Activated T-cell treated with anti-CD3 and anti-CD28 coated beads, Interleukin-2, amount 50 U/mL, for 4 hours (primary cell): ENCODE measurements around the gene CA5A. TPM values are rescaled to one million over a fixed set of nuclear protein-coding genes. Genes with fewer than 3 reads are reported as not detected.

ENCODE experiments used
- ATAC-seq, 2 donors: fragments of 200-7000 bp; cut with Tn5 transposase; one replicate each; pipeline ENCODE4 v1.10.0; 2021
- DNase-seq: peaks from one replicate; pipeline ENCODE4 v3.0.0-alpha.2; 2020
- H3K27me3 Mint-ChIP-seq: one replicate; pipeline ENCODE4 v1.8.0; 2021; ENCODE audit warnings: low read depth, mixed read lengths
- H3K36me3 Mint-ChIP-seq: one replicate; pipeline ENCODE4 v1.8.0; 2022; ENCODE audit warnings: mixed read lengths; ENCODE audit not compliant: insufficient read depth
- H3K4me1 Mint-ChIP-seq: one replicate; pipeline ENCODE4 v1.8.0; 2021; ENCODE audit warnings: low read depth, mixed read lengths
- H3K4me3 Mint-ChIP-seq: one replicate; pipeline ENCODE4 v1.8.0; 2021; ENCODE audit warnings: mild to moderate bottlenecking, moderate library complexity, mixed read lengths
- H3K9me3 Mint-ChIP-seq: one replicate; pipeline ENCODE4 v1.8.0; 2021; ENCODE audit warnings: mixed read lengths
- total RNA-seq, 3 donors: library from RNA; stranded (reverse); gene quantifications; one replicate each; pipeline ENCODE4 v1.2.1, GENCODE V29; 2021

CA5A gene
- total RNA-seq, 3 donors from 2014 or later, result 0.43 TPM; not detected in 2

- Mint-ChIP-seq H3K9me3 (peaks cover 16% of the 10 kb centered on the region), H3K4me1 (peaks cover 16% of the 10 kb centered on the region), H3K4me3 (no peak overlapping the region), H3K27me3 (no peaks in the 10 kb centered on the region), H3K36me3 (peaks cover 41% of the 10 kb centered on the region)
- DNase-seq (no peak), ATAC-seq (no peak)
Measured at GRCh38 chr16:87971933-87972332, 35.6 kb upstream of the CA5A start.

- ATAC-seq, result no peak
- no peak for DNase-seq
- peaks cover 34% of the 10 kb centered on the region for H3K36me3 Mint-ChIP-seq
- H3K4me1 Mint-ChIP-seq, result peaks cover 31% of the 10 kb centered on the region
- H3K9me3 Mint-ChIP-seq, result peaks cover 16% of the 10 kb centered on the region
- no peak overlapping the region for H3K4me3 Mint-ChIP-seq
- H3K27me3 Mint-ChIP-seq, result no peaks in the 10 kb centered on the region
Measured at GRCh38 chr16:87970186-87970585, 33.9 kb upstream of the CA5A start.

- Mint-ChIP-seq H3K4me1 (peaks cover 47% of the 10 kb centered on the region), H3K36me3 (peaks cover 28% of the 10 kb centered on the region), H3K9me3 (peaks cover 16% of the 10 kb centered on the region), H3K4me3 (no peak overlapping the region), H3K27me3 (no peaks in the 10 kb centered on the region)
- ATAC-seq (no peak), DNase-seq (no peak)
Measured at GRCh38 chr16:87968541-87968940, 32.2 kb upstream of the CA5A start.

GRCh38 chr16:87966685-87967185 lies 30.4 kb upstream of the CA5A start:
- DNase-seq (no peak), ATAC-seq (no peak)
- Mint-ChIP-seq H3K27me3 (no peaks in the 10 kb centered on the region), H3K9me3 (peaks cover 10% of the 10 kb centered on the region), H3K4me3 (no peak overlapping the region), H3K36me3 (peaks cover 18% of the 10 kb centered on the region), H3K4me1 (peaks cover 55% of the 10 kb centered on the region)

- peaks cover 58% of the 10 kb centered on the region for H3K4me1 Mint-ChIP-seq
Measured at GRCh38 chr16:87966064-87966645, 29.8 kb upstream of the CA5A start.

GRCh38 chr16:87965417-87965816 lies 29.1 kb upstream of the CA5A start:
- DNase-seq (no peak), ATAC-seq (no peak)
- H3K36me3 Mint-ChIP-seq, result peaks cover 9% of the 10 kb centered on the region
- H3K9me3 Mint-ChIP-seq, result no peaks in the 10 kb centered on the region
- no peak overlapping the region for H3K4me3 Mint-ChIP-seq
- H3K4me1 Mint-ChIP-seq, result peaks cover 62% of the 10 kb centered on the region
- no peaks in the 10 kb centered on the region for H3K27me3 Mint-ChIP-seq

More at GRCh38 chr16:87966064-87966645, 29.8 kb upstream of the CA5A start:
- Mint-ChIP-seq H3K36me3 (peaks cover 12% of the 10 kb centered on the region), H3K9me3 (peaks cover 4% of the 10 kb centered on the region), H3K27me3 (no peaks in the 10 kb centered on the region), H3K4me3 (no peak overlapping the region)
- DNase-seq (no peak), ATAC-seq (no peak)

GRCh38 chr16:87964049-87964659 lies 27.8 kb upstream of the CA5A start:
- H3K4me3 Mint-ChIP-seq, result peak overlapping the region; percentile 48
- peaks cover 4% of the 10 kb centered on the region for H3K36me3 Mint-ChIP-seq
- no peak for ATAC-seq
- H3K4me1 Mint-ChIP-seq, result peaks cover 71% of the 10 kb centered on the region
- no peak for DNase-seq
- H3K9me3 Mint-ChIP-seq, result no peaks in the 10 kb centered on the region
- H3K27me3 Mint-ChIP-seq, result no peaks in the 10 kb centered on the region

- ATAC-seq (peak; percentile 98 to 99), DNase-seq (peak; percentile 71)
- Mint-ChIP-seq H3K9me3 (no peaks in the 10 kb centered on the region), H3K36me3 (peaks cover under 1% of the 10 kb centered on the region), H3K27me3 (no peaks in the 10 kb centered on the region), H3K4me3 (peak overlapping the region; percentile 48), H3K4me1 (peaks cover 72% of the 10 kb centered on the region)
Measured at GRCh38 chr16:87963400-87963799, 27.1 kb upstream of the CA5A start.

- peaks cover 10% of the 10 kb centered on the region for H3K36me3 Mint-ChIP-seq
- H3K9me3 Mint-ChIP-seq, result no peaks in the 10 kb centered on the region
- DNase-seq (no peak), ATAC-seq (no peak)
- peaks cover 86% of the 10 kb centered on the region for H3K4me1 Mint-ChIP-seq
- no peak overlapping the region for H3K4me3 Mint-ChIP-seq
- no peaks in the 10 kb centered on the region for H3K27me3 Mint-ChIP-seq
Measured at GRCh38 chr16:87961623-87962022, 25.3 kb upstream of the CA5A start.

GRCh38 chr16:87960852-87961251 lies 24.5 kb upstream of the CA5A start:
- Mint-ChIP-seq H3K4me1 (peaks cover 86% of the 10 kb centered on the region), H3K4me3 (no peak overlapping the region), H3K9me3 (no peaks in the 10 kb centered on the region), H3K27me3 (no peaks in the 10 kb centered on the region), H3K36me3 (peaks cover 10% of the 10 kb centered on the region)
- ATAC-seq (no peak), DNase-seq (no peak)

GRCh38 chr16:87960296-87960695 lies 24.0 kb upstream of the CA5A start:
- Mint-ChIP-seq H3K27me3 (no peaks in the 10 kb centered on the region), H3K36me3 (peaks cover 12% of the 10 kb centered on the region), H3K4me3 (peak overlapping the region; percentile 3), H3K4me1 (peaks cover 89% of the 10 kb centered on the region), H3K9me3 (no peaks in the 10 kb centered on the region)
- no peak for DNase-seq
- no peak for ATAC-seq

- H3K27me3 Mint-ChIP-seq, result no peaks in the 10 kb centered on the region
- H3K4me3 Mint-ChIP-seq, result peak overlapping the region; percentile 69
- peaks cover 88% of the 10 kb centered on the region for H3K4me1 Mint-ChIP-seq
- no peaks in the 10 kb centered on the region for H3K9me3 Mint-ChIP-seq
- DNase-seq (no peak), ATAC-seq (no peak)
- peaks cover 13% of the 10 kb centered on the region for H3K36me3 Mint-ChIP-seq
Measured at GRCh38 chr16:87959391-87959990, 23.2 kb upstream of the CA5A start.

GRCh38 chr16:87958632-87959031 lies 22.3 kb upstream of the CA5A start:
- peaks cover 19% of the 10 kb centered on the region for H3K36me3 Mint-ChIP-seq
- H3K9me3 Mint-ChIP-seq, result no peaks in the 10 kb centered on the region
- ATAC-seq (no peak), DNase-seq (no peak)
- H3K4me3 Mint-ChIP-seq, result no peak overlapping the region
- peaks cover 88% of the 10 kb centered on the region for H3K4me1 Mint-ChIP-seq
- H3K27me3 Mint-ChIP-seq, result no peaks in the 10 kb centered on the region

- H3K9me3 Mint-ChIP-seq, result no peaks in the 10 kb centered on the region
- H3K4me3 Mint-ChIP-seq, result peak overlapping the region; percentile 81
- ATAC-seq (no peak), DNase-seq (no peak)
- H3K27me3 Mint-ChIP-seq, result no peaks in the 10 kb centered on the region
- peaks cover 25% of the 10 kb centered on the region for H3K36me3 Mint-ChIP-seq
- peaks cover 86% of the 10 kb centered on the region for H3K4me1 Mint-ChIP-seq
Measured at GRCh38 chr16:87957296-87958094, 21.2 kb upstream of the CA5A start.
